Breast epithelium (tissue), 4 donors: ENCODE data around the gene ADCYAP1R1. TPM values are rescaled to one million over a fixed set of nuclear protein-coding genes. Genes with fewer than 3 reads are reported as not detected.

Experiments
- DNase-seq, 2 donors: peaks; one replicate each; pipeline ENCODE4 v3.0.0-alpha.2; 2019; ENCODE audit warnings: low spot score in 2 of 2
- H3K27ac ChIP-seq, 2 donors: fragments of 200-600 bp; sonication (generic) in 1 of 2; one replicate each; pipeline ENCODE4 v1.5.1; 2016 to 2019; ENCODE audit warnings: mild to moderate bottlenecking in 1 of 2
- H3K27me3 ChIP-seq, 2 donors: fragments of 200-600 bp; sonication (generic) in 1 of 2; one replicate each; pipeline versions ENCODE4 v1.5.1 to v1.6.0; 2017 to 2019; ENCODE audit warnings: control low read depth in 1 of 2, mild to moderate bottlenecking in 1 of 2
- H3K36me3 ChIP-seq: fragments of 200-600 bp; one replicate; pipeline ENCODE4 v1.5.1; 2019
- H3K4me1 ChIP-seq, 2 donors: fragments of 200-600 bp; sonication (generic); one replicate each; pipeline ENCODE4 v1.5.1; 2016 to 2019; ENCODE audit warnings: control low read depth in 1 of 2
- H3K4me3 ChIP-seq, 3 donors: fragments of 200-600 bp; sonication (generic); 1 replicate in 2 of 3; 2 replicates in 1 of 3; pipeline ENCODE4 v1.5.1; 2016 to 2019; ENCODE audit warnings: mild to moderate bottlenecking in 3 of 3, moderate library complexity in 2 of 3
- H3K9me3 ChIP-seq, 2 donors: fragments of 200-600 bp; sonication (generic) in 1 of 2; one replicate each; pipeline ENCODE4 v1.5.1; 2016 to 2019; ENCODE audit warnings: control low read depth in 1 of 2
- CTCF ChIP-seq, 3 donors: fragments of 450-650 bp; IDR thresholded peaks; one replicate each; pipeline ENCODE4 v1.5.1; 2016 to 2017; ENCODE audit warnings: antibody characterized with exemption in 3 of 3, mild to moderate bottlenecking in 3 of 3, moderate library complexity in 3 of 3
- POLR2A ChIP-seq: fragments of 450-650 bp; IDR thresholded peaks from one replicate; pipeline ENCODE4 v1.6.1; 2016; ENCODE audit warnings: antibody characterized with exemption, mild to moderate bottlenecking, moderate library complexity
- POLR2AphosphoS5 ChIP-seq, 3 donors: sonication (generic); formaldehyde crosslinking; IDR thresholded peaks; one replicate each; pipeline ENCODE4 v1.6.1; 2017; ENCODE audit warnings: antibody characterized with exemption in 3 of 3
- intact Hi-C: fragments of 100-400 bp; cut with DNase I; formaldehyde crosslinking; loops from one replicate; pipeline ENCODE4 v1.15.1; 2023; ENCODE audit warnings: low total_unique reads
- total RNA-seq, 3 donors: library from RNA; depleted of rRNA; stranded (reverse); fragments of >200 nt; gene quantifications; one replicate each; pipeline ENCODE4 v1.1.0, GENCODE V29; 2016

The ADCYAP1R1 gene
- total RNA-seq, 3 donors from 2014 or later: 2.6 to 19.7 (median 4.1) TPM

- Histone ChIP-seq H3K27me3 (peaks cover 0 to 38% of the 10 kb centered on the region in 2 donors), H3K4me3 (no peak overlapping the region), H3K27ac (no peak overlapping the region), H3K36me3 (no peaks in the 10 kb centered on the region), H3K4me1 (no peaks in the 10 kb centered on the region), H3K9me3 (no peaks in the 10 kb centered on the region)
- no peak for TF ChIP-seq POLR2AphosphoS5 (IDR thresholded peaks at IDR 0.05)
- TF ChIP-seq CTCF (IDR thresholded peaks at IDR 0.05): no peak
- TF ChIP-seq POLR2A: no peak
- no peak for DNase-seq
- intact Hi-C loops: loop anchor here (5.0 kb wide), 1 partner anchor 1572 kb away; no protein-coding TSS in a partner anchor
These were observed 2.6 kb downstream of the ADCYAP1R1 start for GRCh38 chr7:31054608-31055278.

GRCh38 chr7:31055471-31055870, 3.4 kb downstream of the ADCYAP1R1 start:
- H3K4me3 ChIP-seq: no peak overlapping the region
- no peaks in the 10 kb centered on the region for H3K4me1 ChIP-seq
- no peak for DNase-seq
- no peak overlapping the region for H3K27ac ChIP-seq
- peaks cover 0 to 36% of the 10 kb centered on the region in 2 donors for H3K27me3 ChIP-seq
- no peaks in the 10 kb centered on the region for H3K36me3 ChIP-seq
- TF ChIP-seq CTCF (IDR thresholded peaks at IDR 0.05): no peak
- TF ChIP-seq POLR2AphosphoS5 (IDR thresholded peaks at IDR 0.05): no peak
- no peak for TF ChIP-seq POLR2A
- no peaks in the 10 kb centered on the region for H3K9me3 ChIP-seq
- intact Hi-C loops: loop anchor here (5.0 kb wide), 1 partner anchor 1573 kb away; no protein-coding TSS in a partner anchor

GRCh38 chr7:31056775-31057346, 4.8 kb downstream of the ADCYAP1R1 start:
- H3K9me3 ChIP-seq: no peaks in the 10 kb centered on the region
- peaks cover 0 to 23% of the 10 kb centered on the region in 2 donors for H3K27me3 ChIP-seq
- TF ChIP-seq CTCF (IDR thresholded peaks at IDR 0.05): no peak
- no peak for TF ChIP-seq POLR2A
- no peak for TF ChIP-seq POLR2AphosphoS5 (IDR thresholded peaks at IDR 0.05)
- DNase-seq: no peak
- no peak overlapping the region for H3K4me3 ChIP-seq
- H3K36me3 ChIP-seq: no peaks in the 10 kb centered on the region
- H3K4me1 ChIP-seq: no peaks in the 10 kb centered on the region
- intact Hi-C loops: loop anchor here (5.0 kb wide), 1 partner anchor 1575 kb away; no protein-coding TSS in a partner anchor
- H3K27ac ChIP-seq: no peak overlapping the region

- intact Hi-C loops: loop anchor here (5.0 kb wide), 1 partner anchor 1576 kb away; no protein-coding TSS in a partner anchor
- H3K9me3 ChIP-seq: no peaks in the 10 kb centered on the region
- no peak overlapping the region for H3K27ac ChIP-seq
- no peaks in the 10 kb centered on the region for H3K4me1 ChIP-seq
- TF ChIP-seq POLR2A: no peak
- no peak for TF ChIP-seq POLR2AphosphoS5 (IDR thresholded peaks at IDR 0.05)
- no peak for TF ChIP-seq CTCF (IDR thresholded peaks at IDR 0.05)
- no peak overlapping the region for H3K4me3 ChIP-seq
- no peaks in the 10 kb centered on the region for H3K36me3 ChIP-seq
- no peak for DNase-seq
- H3K27me3 ChIP-seq: peaks cover 0 to 12% of the 10 kb centered on the region in 2 donors
These were observed 6.0 kb downstream of the ADCYAP1R1 start for GRCh38 chr7:31058122-31058521.

GRCh38 chr7:31058688-31059087, 6.6 kb downstream of the ADCYAP1R1 start:
- H3K4me3 ChIP-seq: no peak overlapping the region
- no peaks in the 10 kb centered on the region for H3K36me3 ChIP-seq
- no peak for DNase-seq
- TF ChIP-seq POLR2AphosphoS5 (IDR thresholded peaks at IDR 0.05) (no peak), POLR2A (no peak), CTCF (IDR thresholded peaks at IDR 0.05) (no peak)
- no peaks in the 10 kb centered on the region for H3K9me3 ChIP-seq
- intact Hi-C loops: loop anchor here (5.0 kb wide), 1 partner anchor 1576 kb away; no protein-coding TSS in a partner anchor
- no peak overlapping the region for H3K27ac ChIP-seq
- no peaks in the 10 kb centered on the region for H3K4me1 ChIP-seq
- H3K27me3 ChIP-seq: peaks cover 0 to 6% of the 10 kb centered on the region in 2 donors
